Activated gamma-delta T cell (primary cell): Measurements from ENCODE around the gene ITSN1.

Source experiments
- DNase-seq: peaks from one replicate; lab custom pipeline; 2025; lab: John Stamatoyannopoulos, UW

Gene ITSN1

DNA sequence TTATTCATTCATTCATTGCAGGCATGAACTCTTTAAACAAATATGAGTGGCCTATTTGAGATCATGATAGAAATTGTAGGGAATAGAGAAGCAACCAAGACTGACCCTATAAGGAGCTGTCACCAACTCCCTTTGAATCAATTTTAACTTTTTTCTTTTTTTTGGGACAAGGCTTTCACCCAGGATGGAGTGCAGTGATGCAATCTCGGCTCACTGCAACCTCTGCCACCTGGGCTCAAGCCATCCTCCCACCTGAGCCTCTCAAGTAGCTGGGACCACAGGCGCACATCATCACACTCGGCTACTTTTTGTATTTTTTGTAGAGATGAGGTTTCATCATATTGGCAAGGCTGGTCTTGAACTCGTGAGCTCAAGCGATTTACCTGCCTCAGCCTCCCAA lies 290.4 kb downstream of the ITSN1 start:
- no peak for DNase-seq

DNA sequence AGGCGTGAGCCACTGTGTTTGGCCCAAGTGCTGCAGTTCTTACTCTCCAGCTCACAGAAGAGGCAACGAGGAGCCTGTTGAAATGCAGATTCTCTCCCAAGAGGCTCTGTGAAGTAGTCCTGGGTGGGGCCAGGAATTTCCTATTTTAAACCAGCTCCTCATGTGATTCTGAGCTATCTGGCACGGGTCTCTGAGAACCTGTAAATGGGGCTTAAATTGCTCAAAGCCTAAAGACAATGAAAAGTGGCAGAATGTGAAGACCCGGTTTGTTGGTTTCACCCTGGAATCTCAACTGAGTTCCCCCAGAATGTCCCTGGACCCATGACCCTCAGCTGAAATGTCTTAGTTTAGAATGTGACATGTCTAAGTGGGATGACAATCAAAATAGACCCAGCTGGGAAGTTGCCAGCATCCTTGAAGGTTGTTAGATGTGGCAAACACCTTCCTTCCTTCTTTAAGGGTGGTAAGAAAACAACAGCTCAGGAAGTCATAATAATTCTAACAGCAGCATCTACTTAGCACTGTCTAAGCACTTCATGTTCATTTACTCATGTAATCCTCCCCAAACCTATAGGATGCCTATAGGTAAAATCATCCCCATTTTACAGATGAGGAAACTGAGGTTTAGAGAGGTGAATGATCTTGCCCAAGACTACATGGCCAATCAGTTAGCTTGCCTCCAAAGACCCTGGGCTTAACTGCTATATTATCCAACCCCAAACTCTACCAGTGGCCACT lies 294.2 kb downstream of the ITSN1 start:
- DNase-seq: no peak

DNA sequence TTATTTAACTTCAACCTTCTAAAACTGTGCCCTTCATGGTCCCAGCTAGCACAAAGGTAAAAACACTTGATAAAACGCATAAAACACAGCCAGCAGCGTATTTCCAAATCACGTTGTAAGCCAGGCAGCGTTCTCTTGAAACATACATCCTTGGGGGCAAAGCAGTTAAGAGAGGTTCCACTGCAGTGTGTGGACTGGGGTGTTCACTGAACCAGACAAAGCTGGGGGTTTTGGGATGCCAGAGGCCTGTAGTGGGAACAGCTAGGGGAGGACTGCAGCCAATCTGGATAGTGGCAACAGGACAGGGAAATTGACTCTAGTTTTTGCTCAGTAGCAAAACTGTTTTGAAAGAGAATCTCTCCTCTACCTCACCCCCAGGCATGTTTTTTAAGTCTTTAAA lies 294.8 kb downstream of the ITSN1 start:
- DNase-seq: no peak

DNA sequence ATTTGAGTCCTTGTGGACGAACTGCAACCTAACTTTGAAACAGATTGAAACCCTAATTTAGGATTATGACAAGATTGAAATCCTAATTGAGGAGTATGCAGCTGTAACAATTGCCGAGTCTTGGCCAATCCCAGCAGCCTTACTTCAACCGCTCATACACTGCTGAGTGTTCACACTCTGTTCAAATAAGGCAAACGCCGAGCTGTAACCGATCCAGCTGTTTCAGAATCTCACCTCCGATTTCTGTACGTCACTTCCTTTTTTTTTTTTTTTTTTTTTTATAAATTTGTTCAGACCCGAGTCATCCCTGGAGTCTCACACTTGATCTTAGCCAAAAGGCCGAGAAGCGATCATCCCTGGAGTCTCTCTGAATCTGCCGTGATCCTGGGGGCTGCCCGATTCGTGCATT lies 295.6 kb downstream of the ITSN1 start:
- DNase-seq: no peak

DNA sequence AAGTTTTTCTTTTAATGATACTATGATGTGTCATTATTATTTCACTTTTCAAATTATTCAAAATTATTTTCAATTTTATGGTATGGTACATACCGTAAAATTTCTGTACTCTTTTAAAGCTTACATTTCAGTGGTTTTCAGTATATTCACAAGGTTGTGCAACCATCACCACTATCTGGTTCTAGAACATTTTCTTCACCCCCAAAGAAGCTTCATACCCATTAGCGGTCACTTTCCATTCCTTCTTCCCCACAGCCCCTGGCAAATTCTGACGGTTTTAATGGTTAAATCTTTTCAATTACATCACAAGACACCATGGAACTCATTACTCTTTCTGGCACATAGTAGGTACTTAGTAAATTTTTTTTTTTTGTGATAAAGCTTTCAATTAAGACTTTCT lies 296.1 kb downstream of the ITSN1 start:
- no peak for DNase-seq

DNA sequence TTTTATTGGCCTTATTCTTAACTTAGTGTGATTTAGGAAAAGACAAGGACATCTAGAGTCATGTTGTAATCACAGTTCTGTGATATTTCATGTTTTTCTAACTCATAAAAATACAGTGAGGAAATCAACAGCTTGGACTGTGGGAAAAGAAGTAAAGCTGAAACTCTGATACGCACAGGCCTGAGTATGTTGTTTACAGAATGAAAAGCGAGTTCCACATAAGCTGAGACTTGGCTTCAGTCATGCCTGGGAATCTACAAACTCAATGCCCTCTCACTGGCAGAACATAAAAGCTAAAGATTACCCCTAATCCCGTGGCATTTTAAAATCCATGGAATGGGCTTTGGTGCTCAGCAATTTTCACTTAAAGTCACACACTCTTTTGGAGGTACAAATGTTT lies 296.9 kb downstream of the ITSN1 start:
- no peak for DNase-seq

DNA sequence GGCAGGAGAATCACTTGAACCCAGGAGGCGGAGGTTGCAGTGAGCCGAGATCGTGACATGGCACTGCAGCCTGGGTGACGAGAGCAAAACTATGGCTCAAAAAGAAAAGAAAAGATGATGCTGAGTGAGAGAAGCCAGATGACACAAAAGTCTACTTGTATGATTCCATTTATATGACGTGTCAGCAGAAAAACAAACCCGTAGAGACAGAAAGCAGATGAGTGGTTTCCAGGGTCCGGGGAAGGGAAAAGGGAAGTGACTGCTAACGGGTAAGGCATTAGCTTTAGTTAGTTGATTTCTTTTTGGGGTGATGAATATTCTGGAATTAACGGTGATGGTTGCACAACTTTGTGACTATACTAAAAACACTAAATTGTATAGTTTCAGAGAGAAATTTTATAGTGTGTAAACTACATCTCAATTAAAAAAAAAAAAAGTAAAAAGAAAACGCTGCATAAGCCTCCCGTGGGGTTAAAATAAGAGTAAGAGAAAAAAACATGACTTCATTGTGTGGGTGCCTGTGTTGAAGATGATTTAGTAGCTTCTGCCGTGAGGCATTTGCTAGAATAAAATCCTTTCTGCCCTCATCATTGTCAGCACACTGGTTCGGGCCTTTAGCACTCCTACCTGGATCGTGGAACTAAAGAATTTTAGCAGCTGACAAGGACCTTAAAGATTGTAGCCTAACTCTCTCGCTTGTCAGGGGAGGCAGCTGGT lies 298.0 kb downstream of the ITSN1 start:
- DNase-seq: no peak

DNA sequence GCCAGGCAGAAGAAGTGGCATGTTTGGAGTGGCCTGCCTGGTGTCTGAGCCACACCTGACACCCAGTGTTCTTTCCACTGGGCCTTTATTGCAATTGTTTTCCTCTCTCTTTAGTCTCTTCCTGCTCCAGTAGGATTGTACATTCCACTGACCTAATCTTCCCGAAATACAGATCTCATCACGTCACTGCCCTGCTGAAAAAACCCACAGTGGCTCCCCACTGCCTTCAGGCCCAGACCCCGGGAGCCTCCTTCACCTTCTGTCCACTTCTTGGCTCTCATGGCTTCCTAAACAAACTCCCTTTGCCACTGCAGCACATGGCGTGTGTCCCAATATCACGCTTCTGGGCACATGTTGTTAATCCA lies 298.6 kb downstream of the ITSN1 start:
- no peak for DNase-seq

DNA sequence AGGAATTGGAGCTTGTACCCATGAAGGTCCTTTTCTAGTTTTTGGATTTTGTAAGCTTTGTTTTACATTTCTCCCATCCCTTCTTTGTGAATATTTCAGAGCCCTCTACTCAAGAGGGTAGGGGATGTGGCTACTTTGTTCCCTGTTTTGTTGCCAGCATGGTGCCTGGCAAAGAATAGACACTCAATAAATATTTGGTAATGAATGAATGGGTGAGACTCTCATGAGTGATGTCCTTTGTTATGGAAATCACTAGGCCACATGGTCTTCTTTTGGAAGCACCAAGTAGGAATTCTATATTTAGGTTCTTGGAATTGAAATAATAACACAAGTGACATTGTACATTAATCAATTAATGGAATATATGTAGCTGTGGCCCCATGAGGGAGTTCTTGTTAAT lies 300.1 kb downstream of the ITSN1 start:
- no peak for DNase-seq

DNA sequence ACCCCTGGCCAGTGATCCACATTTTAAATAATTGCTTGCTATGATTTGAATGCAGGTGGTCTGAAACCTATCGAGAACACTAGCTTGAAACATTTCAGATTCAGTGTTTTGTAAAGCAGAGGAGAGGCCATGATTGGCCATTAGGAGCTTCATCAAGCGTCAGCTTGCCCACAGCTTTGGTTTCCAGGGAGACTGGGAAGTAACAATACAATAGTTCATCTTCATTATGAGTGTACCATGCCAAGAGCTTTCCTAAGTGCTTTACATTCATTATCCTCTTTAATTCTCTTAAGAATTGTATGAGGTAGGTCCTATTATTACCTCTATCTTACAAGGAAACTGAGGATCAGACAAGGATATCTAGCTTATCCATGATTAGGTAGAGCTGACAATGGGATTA lies 301.0 kb downstream of the ITSN1 start:
- DNase-seq: no peak

DNA sequence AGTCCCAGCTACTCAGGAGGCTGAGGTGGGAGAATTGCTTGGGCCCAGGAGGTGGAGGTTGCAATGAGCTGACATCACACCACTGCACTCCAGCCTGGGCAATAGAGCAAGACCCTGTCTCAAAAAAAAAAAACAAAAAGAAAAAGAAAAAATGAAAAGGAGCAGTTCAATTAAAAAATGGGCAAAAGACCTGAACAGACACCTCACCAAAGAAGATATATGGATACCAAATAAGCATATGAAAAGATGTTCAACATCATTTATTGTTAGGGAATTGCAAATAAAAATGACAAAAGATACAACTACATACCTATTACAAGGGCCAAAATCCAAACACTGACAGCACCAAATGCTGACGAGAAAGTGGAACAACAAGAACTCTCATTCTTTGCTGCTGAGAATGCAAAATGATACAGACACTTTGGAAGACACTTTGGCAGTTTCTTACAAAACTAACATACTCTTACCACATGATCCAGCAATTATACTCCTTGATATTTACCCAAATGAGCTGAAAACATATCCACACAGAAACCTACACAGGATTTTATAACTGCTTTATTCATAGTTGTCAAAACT lies 302.0 kb downstream of the ITSN1 start:
- no peak for DNase-seq

DNA sequence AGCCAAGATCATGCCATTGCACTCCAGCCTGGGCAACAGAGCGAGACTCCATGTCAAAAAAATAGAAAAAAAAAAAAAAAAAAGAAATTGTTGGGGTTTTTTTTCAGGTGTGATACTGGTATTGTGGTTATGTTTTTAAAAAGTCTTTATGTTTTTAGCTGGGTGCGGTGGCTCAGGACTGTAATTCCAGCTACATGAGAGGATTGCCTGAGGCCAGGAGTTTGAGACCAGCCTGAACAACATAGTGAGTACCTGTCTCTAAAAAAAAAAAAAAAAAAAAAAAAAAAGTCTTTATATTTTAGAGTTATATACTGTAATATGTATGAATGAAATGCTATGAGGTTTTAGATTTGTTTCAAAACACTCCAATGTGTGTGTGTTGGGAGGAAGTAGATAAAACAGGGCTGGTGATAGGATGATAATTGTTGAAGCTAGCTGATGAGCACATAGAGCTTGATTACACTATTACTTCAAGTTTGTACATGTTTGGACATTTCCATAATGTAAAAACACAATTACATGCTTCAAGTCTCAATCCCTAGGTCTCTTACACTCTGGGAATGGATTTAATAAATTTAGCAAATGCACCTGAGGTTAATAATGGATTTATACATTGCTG lies 303.5 kb downstream of the ITSN1 start:
- DNase-seq: no peak

DNA sequence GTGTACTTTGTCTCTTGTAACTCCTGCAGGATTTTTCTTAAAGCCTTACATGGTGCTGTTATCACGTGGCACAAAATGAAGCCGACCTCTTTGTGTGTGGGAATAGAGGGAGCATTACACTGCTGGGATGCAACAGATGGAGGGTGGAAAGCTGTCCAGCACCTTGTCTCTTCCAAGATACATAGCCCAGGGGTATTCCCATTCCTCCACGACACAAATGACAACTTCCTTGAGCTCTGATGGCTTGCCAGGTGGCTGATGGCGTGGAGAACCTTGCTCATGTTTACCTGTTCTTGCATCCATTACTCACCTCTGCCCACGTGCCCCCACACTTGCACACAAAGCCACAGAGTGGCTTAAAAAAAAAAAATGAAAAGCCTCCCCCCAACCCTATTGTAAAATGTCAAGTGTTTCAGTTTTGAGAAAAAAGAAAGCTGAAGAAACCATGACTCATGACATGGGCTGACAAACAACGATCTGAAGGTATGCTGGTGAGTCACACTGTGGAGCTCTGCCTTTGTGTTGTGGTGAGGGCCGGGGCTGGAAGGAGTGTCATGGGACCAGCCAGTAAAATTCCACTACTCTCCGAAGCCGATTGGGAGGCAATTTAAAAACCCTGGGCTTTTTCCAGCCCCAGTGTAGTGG lies 305.3 kb downstream of the ITSN1 start:
- DNase-seq: no peak

DNA sequence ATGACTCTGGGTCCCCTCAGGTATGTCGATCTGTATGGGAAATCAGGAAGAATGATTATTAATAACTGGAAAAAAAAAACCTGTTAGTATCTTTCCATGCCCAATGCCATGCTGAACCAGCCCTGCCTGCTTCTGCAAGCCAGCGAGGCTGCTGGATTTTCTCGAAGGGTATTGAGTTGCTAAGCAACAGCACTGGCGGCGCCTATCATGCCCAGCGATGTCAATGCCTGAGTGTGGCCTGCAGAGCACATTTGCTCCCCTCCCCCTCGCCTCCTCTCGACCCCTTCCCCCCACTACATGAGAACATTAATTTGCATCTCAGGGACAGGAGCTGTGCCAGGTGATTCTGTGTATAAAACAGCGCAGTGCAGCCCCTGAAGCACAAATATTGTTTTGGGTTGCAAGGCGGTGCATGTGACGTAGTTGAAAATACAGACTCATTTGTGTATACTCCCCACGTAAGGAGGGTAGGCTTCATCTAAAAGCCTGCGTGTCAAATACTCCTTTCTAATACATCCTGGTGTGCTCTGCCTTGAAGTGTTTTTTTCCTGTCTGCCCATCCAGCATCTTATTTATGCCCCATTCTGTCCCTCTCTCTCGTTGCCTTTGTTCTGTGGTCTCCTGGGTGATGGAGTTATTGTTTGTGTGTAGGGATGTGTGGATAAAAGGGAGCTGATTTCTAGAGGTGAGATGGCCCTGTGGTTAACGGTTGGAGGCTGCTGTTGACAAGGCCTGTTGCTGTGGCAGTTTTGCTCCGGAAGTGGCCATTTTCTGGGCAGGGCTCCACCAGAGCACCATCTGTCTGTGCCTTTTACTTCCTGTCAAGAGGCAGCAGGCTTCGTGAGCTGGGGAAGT lies 306.0 kb downstream of the ITSN1 start:
- DNase-seq: no peak

DNA sequence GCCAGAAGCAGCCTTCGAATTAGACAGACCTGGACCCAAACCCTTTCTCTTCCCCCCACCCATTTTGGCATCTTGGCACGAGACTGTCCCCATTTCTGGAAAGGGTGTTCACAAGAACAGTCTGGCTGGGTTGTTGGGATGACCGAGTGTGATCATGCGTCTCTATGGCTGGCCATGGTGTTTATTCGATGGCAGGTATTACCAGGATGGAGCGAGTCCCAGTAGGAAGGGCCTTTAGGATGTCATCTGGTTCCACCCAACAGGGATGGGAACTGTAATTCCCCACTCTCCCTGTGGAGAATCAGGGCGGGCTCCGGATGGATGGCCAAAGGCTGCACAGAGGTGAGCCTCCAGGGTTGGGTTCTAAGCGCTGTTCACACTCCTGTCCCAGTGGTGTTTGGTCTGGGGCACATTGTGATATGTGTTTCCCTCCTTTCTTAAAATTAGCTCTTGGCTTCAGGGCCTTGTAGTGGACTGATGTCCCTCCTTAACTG lies 306.7 kb downstream of the ITSN1 start:
- DNase-seq: no peak
